Peyer's patch (tissue), 4 donors: ENCODE measurements around the gene STARD10. TPM values are rescaled to one million over a fixed set of nuclear protein-coding genes. Genes with fewer than 3 reads are reported as not detected.

Experiments
- DNase-seq, 3 donors: peaks; one replicate each; pipeline ENCODE4 v3.0.0-alpha.2; 2017 to 2019
- H3K27ac ChIP-seq, 4 donors: fragments of 200-600 bp; sonication (generic); one replicate each; pipeline ENCODE4 v1.5.1; 2016 to 2019
- H3K27me3 ChIP-seq, 2 donors: fragments of 200-600 bp; sonication (generic); one replicate each; pipeline ENCODE4 v1.5.1; 2019
- H3K36me3 ChIP-seq, 3 donors: fragments of 200-600 bp; sonication (generic); one replicate each; pipeline ENCODE4 v1.5.1; 2016 to 2019
- H3K4me1 ChIP-seq, 4 donors: fragments of 200-600 bp; sonication (generic); one replicate each; pipeline ENCODE4 v1.5.1; 2016 to 2019
- H3K4me3 ChIP-seq, 4 donors: fragments of 200-600 bp; sonication (generic); 1 replicate in 3 of 4; 2 replicates in 1 of 4; pipeline ENCODE4 v1.5.1; 2016 to 2019; ENCODE audit warnings: mild to moderate bottlenecking in 1 of 4
- H3K9me3 ChIP-seq, 4 donors: fragments of 200-600 bp; sonication (generic); one replicate each; pipeline ENCODE4 v1.5.1; 2016 to 2019; ENCODE audit warnings: mild to moderate bottlenecking in 1 of 4
- CTCF ChIP-seq, 6 experiments: fragments of 450-650 bp in 4 of 6; fragments of 200-600 bp in 2 of 6; sonication (generic) in 1 of 6; IDR thresholded peaks; one replicate each; pipeline ENCODE4 v1.5.1; 2017 to 2019; ENCODE audit warnings: antibody characterized with exemption in 6 of 6, mild to moderate bottlenecking in 3 of 6, moderate library complexity in 1 of 6
- POLR2A ChIP-seq, 2 donors: fragments of 450-650 bp; IDR thresholded peaks; one replicate each; pipeline ENCODE4 v1.5.1; 2017; ENCODE audit warnings: antibody characterized with exemption in 2 of 2, mild to moderate bottlenecking in 2 of 2, moderate library complexity in 2 of 2
- total RNA-seq, 4 donors: library from RNA; depleted of rRNA; stranded (reverse); fragments of >200 nt; gene quantifications; one replicate each; pipeline ENCODE4 v1.1.0, GENCODE V29; 2016

Gene STARD10
- total RNA-seq, 4 donors from 2014 or later: 118 to 187 (median 168) TPM

- no peaks in the 10 kb centered on the region for H3K36me3 ChIP-seq
- no peaks in the 10 kb centered on the region for H3K27me3 ChIP-seq
- peaks cover 0 to 63% (median 31%) of the 10 kb centered on the region in 4 donors for H3K4me1 ChIP-seq
- no peak for DNase-seq
- peak overlapping the region in 1 of 4 donors; percentile 82 for H3K27ac ChIP-seq
- no peaks in the 10 kb centered on the region for H3K9me3 ChIP-seq
- TF ChIP-seq CTCF (IDR thresholded peaks at IDR 0.05) (no peak), POLR2A (IDR thresholded peaks at IDR 0.05) (no peak)
- no peak overlapping the region for H3K4me3 ChIP-seq
Observed at GRCh38 chr11:72745511-72745910, 48.3 kb downstream of the STARD10 start.

- H3K4me1 ChIP-seq: peaks cover 0 to 55% (median 36%) of the 10 kb centered on the region in 4 donors
- peak overlapping the region in 2 of 4 donors; percentile 61 to 82 for H3K27ac ChIP-seq
- TF ChIP-seq POLR2A (IDR thresholded peaks at IDR 0.05) (no peak), CTCF (IDR thresholded peaks at IDR 0.05) (no peak)
- no peaks in the 10 kb centered on the region for H3K36me3 ChIP-seq
- no peak for DNase-seq
- H3K4me3 ChIP-seq: no peak overlapping the region
- no peaks in the 10 kb centered on the region for H3K27me3 ChIP-seq
- H3K9me3 ChIP-seq: no peaks in the 10 kb centered on the region
Observed at GRCh38 chr11:72744474-72744873, 49.4 kb downstream of the STARD10 start.

- peak in 2 of 3 donors; percentile 80 to 82 for DNase-seq
- Histone ChIP-seq H3K27me3 (no peaks in the 10 kb centered on the region), H3K4me1 (peaks cover 0 to 55% (median 40%) of the 10 kb centered on the region in 4 donors), H3K9me3 (no peaks in the 10 kb centered on the region), H3K27ac (peak overlapping the region in 3 of 4 donors; percentile 25 to 82 (median 61)), H3K36me3 (no peaks in the 10 kb centered on the region), H3K4me3 (no peak overlapping the region)
- TF ChIP-seq CTCF (IDR thresholded peaks at IDR 0.05): no peak
Observed at GRCh38 chr11:72743321-72744221, 50.3 kb downstream of the STARD10 start.

GRCh38 chr11:72742513-72743320 is 51.1 kb downstream of the STARD10 start:
- no peaks in the 10 kb centered on the region for H3K27me3 ChIP-seq
- no peak for DNase-seq
- no peaks in the 10 kb centered on the region for H3K36me3 ChIP-seq
- no peak overlapping the region for H3K4me3 ChIP-seq
- H3K9me3 ChIP-seq: no peaks in the 10 kb centered on the region
- TF ChIP-seq CTCF (IDR thresholded peaks at IDR 0.05) (no peak), POLR2A (IDR thresholded peaks at IDR 0.05) (no peak)
- H3K27ac ChIP-seq: peak overlapping the region in 3 of 4 donors; percentile 25 to 82 (median 73)
- peaks cover 0 to 61% (median 44%) of the 10 kb centered on the region in 4 donors for H3K4me1 ChIP-seq

GRCh38 chr11:72741849-72742512 is 51.9 kb downstream of the STARD10 start:
- TF ChIP-seq POLR2A (IDR thresholded peaks at IDR 0.05) (no peak), CTCF (IDR thresholded peaks at IDR 0.05) (no peak)
- Histone ChIP-seq H3K27me3 (no peaks in the 10 kb centered on the region), H3K9me3 (no peaks in the 10 kb centered on the region), H3K4me1 (peaks cover 0 to 57% (median 51%) of the 10 kb centered on the region in 4 donors), H3K4me3 (no peak overlapping the region), H3K27ac (peak overlapping the region; percentile 30 to 82 (median 55)), H3K36me3 (no peaks in the 10 kb centered on the region)
- DNase-seq: no peak
